NCI-H345 treated with DMSO at 0.1 percent for 48 hours (cell line): Measurements from ENCODE around the gene COG1.
A peak's percentile ranks its signal among the peaks of the same experiment; 100 is the strongest.

Experiments used
- DNase-seq: peaks from one replicate; lab custom pipeline; 2025; ENCODE audit not compliant: unreplicated experiment; lab: John Stamatoyannopoulos, UW

Gene COG1

GRCh38 chr17:73166731-73167581 is 25.9 kb upstream of the COG1 start:
- DNase-seq = no peak

GRCh38 chr17:73168667-73169066 is 24.2 kb upstream of the COG1 start:
- no peak for DNase-seq

GRCh38 chr17:73170324-73170723 is 22.5 kb upstream of the COG1 start:
- DNase-seq = peak; percentile 29

- DNase-seq = no peak
Observed at GRCh38 chr17:73172252-73172651, 20.6 kb upstream of the COG1 start.

GRCh38 chr17:73174126-73174525 is 18.7 kb upstream of the COG1 start:
- DNase-seq = no peak

GRCh38 chr17:73175962-73176565 is 16.8 kb upstream of the COG1 start:
- DNase-seq = no peak

- DNase-seq = no peak
Observed at GRCh38 chr17:73179387-73179786, 13.5 kb upstream of the COG1 start.

- DNase-seq = no peak
Observed at GRCh38 chr17:73179878-73180277, 13.0 kb upstream of the COG1 start.

GRCh38 chr17:73182616-73183310 is 10.1 kb upstream of the COG1 start:
- no peak for DNase-seq

- DNase-seq = no peak
Observed at GRCh38 chr17:73184136-73184993, 8.5 kb upstream of the COG1 start.

GRCh38 chr17:73186283-73187050 is 6.4 kb upstream of the COG1 start:
- no peak for DNase-seq

- DNase-seq = no peak
Observed at GRCh38 chr17:73187203-73187769, 5.6 kb upstream of the COG1 start.

- no peak for DNase-seq
Observed at GRCh38 chr17:73188011-73188410, 4.8 kb upstream of the COG1 start.

- DNase-seq = peak; percentile 57
Observed at GRCh38 chr17:73189417-73190099, 3.3 kb upstream of the COG1 start.

- DNase-seq = peak; percentile 78
Observed at GRCh38 chr17:73191443-73192205, 1.2 kb upstream of the COG1 start.

- DNase-seq = peak; percentile 74
Observed at GRCh38 chr17:73192206-73192893, 505 bp upstream of the COG1 start.

- DNase-seq = no peak
Observed at GRCh38 chr17:73194514-73195222, 1.8 kb downstream of the COG1 start.
